HCT116 (cell line): ENCODE data around the gene NAA15. TPM values are rescaled to one million over a fixed set of nuclear protein-coding genes. Genes with fewer than 3 reads are reported as not detected.
A peak's percentile ranks its signal among the peaks of the same experiment; 100 is the strongest.

ENCODE experiments used
- ATAC-seq: fragments of 200-7000 bp; cut with Tn5 transposase; 2 replicates; pipeline ENCODE4 v1.9.1; 2020; ENCODE audit warnings: mild to moderate bottlenecking, moderate library complexity
- BruUV-seq: library from RNA; stranded (reverse); fragments of 400-500 nt; replicated peaks from 2 replicates; lab custom pipeline; 2021; lab: Mats Ljungman, UMichigan
- CTCF ChIA-PET: fragments of 300-600 bp; sonication (Branson Sonifier 250); formaldehyde crosslinking; loops from one replicate; lab custom pipeline; 2021; ENCODE audit warnings: antibody characterized with exemption; lab: Charles Lee
- POLR2A ChIA-PET: fragments of 300-600, 350-600 bp; sonication (Branson Sonifier 250); formaldehyde crosslinking; loops from one replicate; lab custom pipeline; 2021; ENCODE audit warnings: antibody characterized with exemption; lab: Charles Lee
- RAD21 ChIA-PET, 2 experiments: fragments of 300-600 bp; sonication (Branson Sonifier 250); formaldehyde crosslinking; loops; one replicate each; lab custom pipeline; 2023; ENCODE audit warnings: low total read pairs in 2 of 2; ENCODE audit not compliant: uncharacterized antibody in 2 of 2, unreplicated experiment in 2 of 2, low non-redundant PET in 1 of 2; lab: Charles Lee
- DNase-seq: peaks from one replicate; pipeline ENCODE4 v3.0.0-alpha.2; 2010; ENCODE audit warnings: low read depth, low spot score
- H2AFZ ChIP-seq: fragments of 200-600 bp; shearing (Covaris generic), sonication (generic); 2 replicates; pipeline ENCODE4 v1.6.1; 2017; ENCODE audit warnings: low read depth, mixed run types, mixed read lengths, antibody characterized with exemption, low read length; ENCODE audit not compliant: poor library complexity, severe bottlenecking
- H3K27ac ChIP-seq: 2 replicates; pipeline ENCODE4 v1.5.1; 2012; ENCODE audit warnings: low read depth, low read length
- H3K27me3 ChIP-seq: fragments of 200-600 bp; sonication (generic); 2 replicates; pipeline ENCODE4 v1.6.1; 2016; ENCODE audit warnings: mixed run types, low read length, mixed read lengths; ENCODE audit not compliant: insufficient read depth
- H3K36me3 ChIP-seq, 2 experiments: fragments of 200-500 bp in 1 of 2; fragments of 200-600 bp in 1 of 2; sonication (Bioruptor generic) in 1 of 2; sonication (generic) in 1 of 2; 2 replicates each; pipeline versions ENCODE4 v1.5.1 to v1.6.1; 2014 to 2016; ENCODE audit warnings: low read length in 2 of 2, inconsistent platforms in 1 of 2, mixed read lengths in 1 of 2, mixed run types in 1 of 2; ENCODE audit not compliant: insufficient read depth in 2 of 2, control insufficient read depth in 1 of 2
- H3K4me1 ChIP-seq, 2 experiments: fragments of 200-600 bp in 1 of 2; sonication (generic) in 1 of 2; 2 replicates each; pipeline versions ENCODE4 v1.5.1 to v1.6.1; 2012 to 2017; ENCODE audit warnings: low read length in 2 of 2, inconsistent platforms in 1 of 2, mild to moderate bottlenecking in 1 of 2, mixed read lengths in 1 of 2, mixed run types in 1 of 2, moderate library complexity in 1 of 2; ENCODE audit not compliant: insufficient read depth in 2 of 2, control insufficient read depth in 1 of 2
- H3K4me2 ChIP-seq: fragments of 200-600 bp; sonication (generic); 2 replicates; pipeline ENCODE4 v1.6.1; 2017; ENCODE audit warnings: mixed run types, low read length, mixed read lengths
- H3K4me3 ChIP-seq, 2 experiments: fragments of 200-600 bp in 1 of 2; sonication (generic) in 1 of 2; replicated peaks in 1 of 2; 2 replicates each; pipeline ENCODE4 v1.5.1; 2011 to 2016; ENCODE audit warnings: low read length in 2 of 2, control low read depth in 1 of 2, low read depth in 1 of 2, mild to moderate bottlenecking in 1 of 2, mixed read lengths in 1 of 2, mixed run types in 1 of 2
- H3K79me2 ChIP-seq: fragments of 200-600 bp; sonication (generic); 2 replicates; pipeline ENCODE4 v1.6.1; 2017; ENCODE audit warnings: mild to moderate bottlenecking, mixed run types, low read length, moderate library complexity, mixed read lengths; ENCODE audit not compliant: insufficient read depth
- H3K9ac ChIP-seq: fragments of 200-600 bp; sonication (generic); 2 replicates; pipeline ENCODE4 v1.6.1; 2016; ENCODE audit warnings: low read length, mixed read lengths
- H3K9me2 ChIP-seq: fragments of 200-600 bp; sonication (generic), shearing (Covaris generic); 2 replicates; pipeline ENCODE4 v1.6.1; 2017; ENCODE audit warnings: mixed run types, mild to moderate bottlenecking, moderate library complexity; ENCODE audit not compliant: insufficient read depth
- H3K9me3 ChIP-seq, 2 experiments: fragments of 200-500 bp in 1 of 2; fragments of 200-600 bp in 1 of 2; sonication (Bioruptor generic) in 1 of 2; sonication (generic) in 1 of 2; 2 replicates each; pipeline ENCODE4 v1.6.1; 2014 to 2017; ENCODE audit warnings: low read length in 2 of 2, mixed read lengths in 2 of 2, inconsistent platforms in 1 of 2, low read depth in 1 of 2, mild to moderate bottlenecking in 1 of 2, mixed run types in 1 of 2, moderate library complexity in 1 of 2; ENCODE audit not compliant: control insufficient read depth in 1 of 2, insufficient read depth in 1 of 2
- H4K20me1 ChIP-seq: fragments of 200-600 bp; sonication (generic), shearing (Covaris generic); 2 replicates; pipeline ENCODE4 v1.6.1; 2017; ENCODE audit warnings: mixed run types, mild to moderate bottlenecking, moderate library complexity; ENCODE audit not compliant: insufficient read depth
- CBX3 ChIP-seq: IDR thresholded peaks from 2 replicates; pipeline ENCODE4 v1.6.1; 2012; ENCODE audit warnings: low read depth
- CEBPB ChIP-seq: IDR thresholded peaks from 2 replicates; pipeline ENCODE4 v1.6.1; 2012; ENCODE audit warnings: low read depth
- EGR1 ChIP-seq: IDR thresholded peaks from 2 replicates; pipeline ENCODE4 v1.6.1; 2012; ENCODE audit warnings: low read depth
- ELF1 ChIP-seq: IDR thresholded peaks from 2 replicates; pipeline ENCODE4 v1.6.1; 2012; ENCODE audit warnings: low read depth, borderline replicate concordance
- FOSL1 ChIP-seq: IDR thresholded peaks from 2 replicates; pipeline ENCODE4 v1.6.1; 2012; ENCODE audit warnings: low read depth
- JUND ChIP-seq: IDR thresholded peaks from 2 replicates; pipeline ENCODE4 v1.6.1; 2012
- MAX ChIP-seq: IDR thresholded peaks from 2 replicates; pipeline ENCODE4 v1.6.1; 2012
- POLR2A ChIP-seq: IDR thresholded peaks from 2 replicates; pipeline ENCODE4 v1.7.0; 2011; ENCODE audit warnings: borderline replicate concordance; ENCODE audit not compliant: insufficient read depth, insufficient read length; ENCODE audit errors: extremely low read depth
- POLR2AphosphoS5 ChIP-seq: IDR thresholded peaks from 2 replicates; pipeline ENCODE4 v1.6.1; 2011; ENCODE audit warnings: mild to moderate bottlenecking, low read depth, low read length, moderate library complexity
- SIN3A ChIP-seq: IDR thresholded peaks from 2 replicates; pipeline ENCODE4 v1.6.1; 2012; ENCODE audit warnings: low read depth
- SP1 ChIP-seq: IDR thresholded peaks from 2 replicates; pipeline ENCODE4 v1.6.1; 2012; ENCODE audit warnings: low read depth
- SRF ChIP-seq: IDR thresholded peaks from 2 replicates; pipeline ENCODE4 v1.6.1; 2012; ENCODE audit warnings: low read depth
- TCF7L2 ChIP-seq: IDR thresholded peaks from 2 replicates; pipeline ENCODE4 v1.7.0; 2011; ENCODE audit warnings: borderline replicate concordance, inconsistent platforms; ENCODE audit not compliant: insufficient read depth, insufficient read length; ENCODE audit errors: extremely low read depth
- YY1 ChIP-seq: IDR thresholded peaks from 2 replicates; pipeline ENCODE4 v1.6.1; 2011; ENCODE audit warnings: low read length, low read depth, moderate library complexity, mild to moderate bottlenecking; ENCODE audit not compliant: insufficient replicate concordance; ENCODE audit errors: extremely low read depth
- ZBTB33 ChIP-seq: IDR thresholded peaks from 2 replicates; pipeline ENCODE4 v1.6.1; 2011; ENCODE audit warnings: mild to moderate bottlenecking, low read length, moderate library complexity; ENCODE audit not compliant: insufficient replicate concordance; ENCODE audit errors: extremely low read depth
- ZFX ChIP-seq: fragments of 450-650 bp; IDR thresholded peaks from 2 replicates; pipeline ENCODE4 v1.6.1; 2017
- ZNF274 ChIP-seq: fragments of 200-500 bp; sonication (Bioruptor generic); IDR thresholded peaks from 2 replicates; pipeline ENCODE4 v1.6.1; 2014; ENCODE audit warnings: mild to moderate bottlenecking, low read depth, low read length, inconsistent platforms
- intact Hi-C: fragments of 100-400 bp; cut with micrococcal nuclease; formaldehyde crosslinking; loops from 2 replicates; pipeline ENCODE4 v1.10.0; 2022
- total RNA-seq: library from RNA; stranded (reverse); gene quantifications from one replicate; pipeline ENCODE4 v1.2.1, GENCODE V29; 2021; ENCODE audit not compliant: unreplicated experiment
- TF ChIP-seq, protein P1 (sequence below): IDR thresholded peaks from 2 replicates; pipeline ENCODE4 v1.6.1; 2012; ENCODE audit warnings: low read depth
- TF ChIP-seq, protein P2 (sequence below), 3 experiments: fragments of 200-600 bp in 1 of 3; sonication (generic) in 1 of 3; IDR thresholded peaks in 2 of 3; conservative IDR thresholded peaks in 1 of 3; 2 replicates each; pipeline ENCODE4 v1.5.1; 2012 to 2017; ENCODE audit warnings: low read depth in 2 of 3, low read length in 2 of 3, antibody characterized with exemption in 1 of 3, borderline replicate concordance in 1 of 3, control low read depth in 1 of 3, mild to moderate bottlenecking in 1 of 3, mixed read lengths in 1 of 3, mixed run types in 1 of 3, moderate library complexity in 1 of 3; ENCODE audit not compliant: insufficient read depth in 1 of 3

Gene NAA15
- total RNA-seq, 1 experiment from 2014 or later = 79.7 TPM

- Histone ChIP-seq H3K4me1 (peaks cover 9 to 28% of the 10 kb centered on the region in 2 experiments; a peak in 3 of 4 replicates), H3K27me3 (no peaks in the 10 kb centered on the region), H2AFZ (no peak overlapping the region), H3K9ac (peak overlapping the region; percentile 83), H3K36me3 (no peaks in the 10 kb centered on the region), H3K4me3 (peak overlapping the region; percentile 72 to 92), H3K9me3 (no peaks in the 10 kb centered on the region), H3K4me2 (peak overlapping the region; percentile 89), H3K27ac (peak overlapping the region; percentile 93), H3K9me2 (no peaks in the 10 kb centered on the region), H3K79me2 (peaks cover 55% of the 10 kb centered on the region), H4K20me1 (no peaks in the 10 kb centered on the region)
- POLR2A ChIA-PET = interaction anchor here (0.8 to 1.1 kb wide), 2 partner anchors 102 to 104 kb away, joined by 4 read pairs; partner anchors contain the start of gene SETD7
- CTCF ChIA-PET = interaction anchor here (0.5 to 1.0 kb wide), 4 partner anchors 13 to 276 kb away, joined by 3 to 9 read pairs (median 4); partner anchors contain the start of gene ELF2
- peak; percentile 90 for ATAC-seq
- peak; percentile 94 for DNase-seq
- RAD21 ChIA-PET = interaction anchor here in 1 of 2 experiments (0.6 kb wide), 1 partner anchor 437 kb away, joined by 3 read pairs; no protein-coding TSS in a partner anchor
- intact Hi-C loops = no loop called here
- no TSS peak for BruUV-seq
- TF ChIP-seq CBX3 (peak; percentile 73; the same call in 1 of the 2 replicates), ZNF274 (no peak), EGR1 (peak; percentile 96), CEBPB (no peak), ELF1 (no peak), SIN3A (peak; percentile 74), SRF (no peak; the same call in 1 of the 2 replicates), FOSL1 (no peak), JUND (peak; percentile 6; the same call in 1 of the 2 replicates), POLR2A (peak; percentile 92), TCF7L2 (no peak), POLR2AphosphoS5 (peak; percentile 84), YY1 (no peak), MAX (peak; percentile 79), ZBTB33 (peak; percentile 94), ZFX (peak; percentile 75), SP1 (peak; percentile 63)
- TF ChIP-seq, protein P1, sequence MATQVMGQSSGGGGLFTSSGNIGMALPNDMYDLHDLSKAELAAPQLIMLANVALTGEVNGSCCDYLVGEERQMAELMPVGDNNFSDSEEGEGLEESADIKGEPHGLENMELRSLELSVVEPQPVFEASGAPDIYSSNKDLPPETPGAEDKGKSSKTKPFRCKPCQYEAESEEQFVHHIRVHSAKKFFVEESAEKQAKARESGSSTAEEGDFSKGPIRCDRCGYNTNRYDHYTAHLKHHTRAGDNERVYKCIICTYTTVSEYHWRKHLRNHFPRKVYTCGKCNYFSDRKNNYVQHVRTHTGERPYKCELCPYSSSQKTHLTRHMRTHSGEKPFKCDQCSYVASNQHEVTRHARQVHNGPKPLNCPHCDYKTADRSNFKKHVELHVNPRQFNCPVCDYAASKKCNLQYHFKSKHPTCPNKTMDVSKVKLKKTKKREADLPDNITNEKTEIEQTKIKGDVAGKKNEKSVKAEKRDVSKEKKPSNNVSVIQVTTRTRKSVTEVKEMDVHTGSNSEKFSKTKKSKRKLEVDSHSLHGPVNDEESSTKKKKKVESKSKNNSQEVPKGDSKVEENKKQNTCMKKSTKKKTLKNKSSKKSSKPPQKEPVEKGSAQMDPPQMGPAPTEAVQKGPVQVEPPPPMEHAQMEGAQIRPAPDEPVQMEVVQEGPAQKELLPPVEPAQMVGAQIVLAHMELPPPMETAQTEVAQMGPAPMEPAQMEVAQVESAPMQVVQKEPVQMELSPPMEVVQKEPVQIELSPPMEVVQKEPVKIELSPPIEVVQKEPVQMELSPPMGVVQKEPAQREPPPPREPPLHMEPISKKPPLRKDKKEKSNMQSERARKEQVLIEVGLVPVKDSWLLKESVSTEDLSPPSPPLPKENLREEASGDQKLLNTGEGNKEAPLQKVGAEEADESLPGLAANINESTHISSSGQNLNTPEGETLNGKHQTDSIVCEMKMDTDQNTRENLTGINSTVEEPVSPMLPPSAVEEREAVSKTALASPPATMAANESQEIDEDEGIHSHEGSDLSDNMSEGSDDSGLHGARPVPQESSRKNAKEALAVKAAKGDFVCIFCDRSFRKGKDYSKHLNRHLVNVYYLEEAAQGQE = no peak
- TF ChIP-seq, protein P2, sequence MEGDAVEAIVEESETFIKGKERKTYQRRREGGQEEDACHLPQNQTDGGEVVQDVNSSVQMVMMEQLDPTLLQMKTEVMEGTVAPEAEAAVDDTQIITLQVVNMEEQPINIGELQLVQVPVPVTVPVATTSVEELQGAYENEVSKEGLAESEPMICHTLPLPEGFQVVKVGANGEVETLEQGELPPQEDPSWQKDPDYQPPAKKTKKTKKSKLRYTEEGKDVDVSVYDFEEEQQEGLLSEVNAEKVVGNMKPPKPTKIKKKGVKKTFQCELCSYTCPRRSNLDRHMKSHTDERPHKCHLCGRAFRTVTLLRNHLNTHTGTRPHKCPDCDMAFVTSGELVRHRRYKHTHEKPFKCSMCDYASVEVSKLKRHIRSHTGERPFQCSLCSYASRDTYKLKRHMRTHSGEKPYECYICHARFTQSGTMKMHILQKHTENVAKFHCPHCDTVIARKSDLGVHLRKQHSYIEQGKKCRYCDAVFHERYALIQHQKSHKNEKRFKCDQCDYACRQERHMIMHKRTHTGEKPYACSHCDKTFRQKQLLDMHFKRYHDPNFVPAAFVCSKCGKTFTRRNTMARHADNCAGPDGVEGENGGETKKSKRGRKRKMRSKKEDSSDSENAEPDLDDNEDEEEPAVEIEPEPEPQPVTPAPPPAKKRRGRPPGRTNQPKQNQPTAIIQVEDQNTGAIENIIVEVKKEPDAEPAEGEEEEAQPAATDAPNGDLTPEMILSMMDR (IDR thresholded peaks at IDR 0.05 in 2 of 3, conservative IDR thresholded peaks at IDR 0.05 in 1 of 3; ENCODE audit: borderline replicate concordance in 1 of 3, insufficient read depth in 1 of 3, low read depth in 2 of 3, low read length in 2 of 3) = peak in 1 of 3 experiments; percentile 7; a peak in 1 of 6 replicates
Measured at GRCh38 chr4:139453371-139454110, 152.2 kb downstream of the NAA15 start.
